GM10248 (cell line): ENCODE results near the gene KXD1.

ENCODE experiments used
- CTCF ChIA-PET: fragments of 300-600 bp; sonication (Branson Sonifier 250); formaldehyde crosslinking; extraction: SDS; loops from one replicate; lab custom pipeline; 2021; ENCODE audit warnings: antibody characterized with exemption; lab: Yijun Ruan, JAX
- POLR2A ChIA-PET: fragments of 350-650 bp; sonication (Branson Sonifier 250); formaldehyde crosslinking; extraction: SDS; loops from one replicate; lab custom pipeline; 2020; ENCODE audit warnings: antibody characterized with exemption; lab: Yijun Ruan, JAX
- DNase-seq: peaks from one replicate; pipeline ENCODE4 v3.0.0; 2012; ENCODE audit errors: extremely low spot score
- CTCF ChIP-seq: IDR thresholded peaks from 2 replicates; pipeline ENCODE4 v1.5.1; 2012; ENCODE audit warnings: mild to moderate bottlenecking, low read depth; ENCODE audit errors: extremely low read depth, missing control alignments, control extremely low read depth

The KXD1 gene

GRCh38 chr19:18517606-18518005 is 40.1 kb upstream of the KXD1 start:
- no peak for TF ChIP-seq CTCF
- no peak for DNase-seq
- ChIA-PET CTCF (no interaction called here), POLR2A (no interaction called here)

GRCh38 chr19:18518639-18519038 is 39.0 kb upstream of the KXD1 start:
- DNase-seq: no peak
- no peak for TF ChIP-seq CTCF
- POLR2A ChIA-PET: no interaction called here
- CTCF ChIA-PET: interaction anchor here (1.2 to 3.2 kb wide), 6 partner anchors 8 to 76 kb away, joined by 3 to 17 read pairs (median 12); partner anchors contain the start of gene REX1BD

- peak; percentile 70 for DNase-seq
- ChIA-PET CTCF (interaction anchor here (0.6 to 5.9 kb wide), 30 partner anchors 10 to 327 kb away, joined by 3 to 43 read pairs (median 5); partner anchors contain the start of genes FKBP8, KXD1, REX1BD and UBA52), POLR2A (interaction anchor here (0.9 to 1.2 kb wide), 2 partner anchors 10 to 13 kb away, joined by 3 to 5 read pairs; no protein-coding TSS in a partner anchor)
- TF ChIP-seq CTCF: peak; percentile 87
These were observed 37.5 kb upstream of the KXD1 start for GRCh38 chr19:18519962-18520847.

- POLR2A ChIA-PET: interaction anchor here (0.6 to 1.6 kb wide), 5 partner anchors 11 to 1399 kb away, joined by 3 to 5 read pairs (median 4); partner anchors contain the start of gene UBA52
- CTCF ChIA-PET: interaction anchor here (0.8 to 5.9 kb wide), 24 partner anchors 8 to 327 kb away, joined by 3 to 43 read pairs (median 5); partner anchors contain the start of genes KXD1, REX1BD and UBA52
- no peak for TF ChIP-seq CTCF
- DNase-seq: no peak
These were observed 36.6 kb upstream of the KXD1 start for GRCh38 chr19:18520848-18521691.

GRCh38 chr19:18521692-18522123 is 36.0 kb upstream of the KXD1 start, which contains the start of gene ELL:
ELL (minus strand) TSS chr19:18522070; CDS start chr19:18522055, 15 bp downstream.
- DNase-seq: no peak
- CTCF ChIA-PET: interaction anchor here (1.1 to 5.9 kb wide), 8 partner anchors 9 to 73 kb away, joined by 4 to 43 read pairs (median 10); partner anchors contain the start of gene REX1BD
- POLR2A ChIA-PET: interaction anchor here (0.6 to 1.6 kb wide), 4 partner anchors 15 to 1400 kb away, joined by 3 to 5 read pairs (median 4); partner anchors contain the start of gene UBA52
- TF ChIP-seq CTCF: no peak
